Measurements from ENCODE around the gene PTAR1.

GRCh38 chr9:69696802-69697201, 63.0 kb downstream of the PTAR1 start:
- TF ChIP-seq CTCF (IDR thresholded peaks at IDR 0.05) (no peak), POLR2A (IDR thresholded peaks at IDR 0.05) (no peak)

Data from vagina (tissue), 2 donors.